GM23338 (cell line): Measurements from ENCODE around the gene FKBP1B. TPM values are rescaled to one million over a fixed set of nuclear protein-coding genes. Genes with fewer than 3 reads are reported as not detected.

Experiments
- ATAC-seq: fragments of 200-7000 bp; cut with Tn5 transposase; 3 replicates; pipeline ENCODE4 v1.9.1; 2020
- DNase-seq: peaks from one replicate; pipeline ENCODE4 v3.0.0-alpha.2; 2015; ENCODE audit warnings: low spot score
- H2AFZ ChIP-seq: fragments of 200-600 bp; sonication (generic); 2 replicates; pipeline ENCODE4 v1.8.0; 2016; ENCODE audit warnings: antibody characterized with exemption, mild to moderate bottlenecking, moderate library complexity
- H3F3A ChIP-seq: fragments of 200-600 bp; sonication (generic); replicated peaks from 2 replicates; pipeline ENCODE4 v1.8.0; 2017; ENCODE audit warnings: antibody characterized with exemption, mixed run types, low read depth
- H3K27ac ChIP-seq: fragments of 200-600 bp; sonication (generic); 2 replicates; pipeline ENCODE4 v1.6.1; 2016; ENCODE audit warnings: low read depth
- H3K27me3 ChIP-seq: fragments of 200-600 bp; sonication (generic); 2 replicates; pipeline ENCODE4 v1.8.0; 2016; ENCODE audit warnings: mild to moderate bottlenecking, mixed run types, moderate library complexity; ENCODE audit not compliant: insufficient read depth
- H3K36me3 ChIP-seq: fragments of 200-600 bp; sonication (generic); 2 replicates; pipeline ENCODE4 v1.8.0; 2016; ENCODE audit warnings: mild to moderate bottlenecking; ENCODE audit not compliant: insufficient read depth
- H3K4me1 ChIP-seq: fragments of 200-600 bp; sonication (generic); 2 replicates; pipeline ENCODE4 v1.8.0; 2016; ENCODE audit warnings: mild to moderate bottlenecking, moderate library complexity; ENCODE audit not compliant: insufficient read depth
- H3K4me2 ChIP-seq: fragments of 200-600 bp; sonication (generic); 2 replicates; pipeline ENCODE4 v1.7.1; 2017; ENCODE audit warnings: mixed run types
- H3K4me3 ChIP-seq: fragments of 200-600 bp; sonication (generic); 2 replicates; pipeline ENCODE4 v1.6.1; 2016; ENCODE audit warnings: mixed run types
- H3K79me2 ChIP-seq: fragments of 200-600 bp; sonication (generic); replicated peaks from 2 replicates; pipeline ENCODE4 v1.8.0; 2017; ENCODE audit warnings: mild to moderate bottlenecking; ENCODE audit not compliant: insufficient read depth
- H3K9me2 ChIP-seq: fragments of 200-600 bp; sonication (generic); 2 replicates; pipeline ENCODE4 v1.8.0; 2017; ENCODE audit not compliant: insufficient read depth
- H4K20me1 ChIP-seq: fragments of 200-600 bp; sonication (generic); replicated peaks from 2 replicates; pipeline ENCODE4 v1.8.0; 2017; ENCODE audit warnings: mild to moderate bottlenecking; ENCODE audit not compliant: insufficient read depth
- H3K27ac Mint-ChIP-seq: 2 replicates; pipeline ENCODE4 v1.8.0; 2020; ENCODE audit warnings: inconsistent platforms, mild to moderate bottlenecking, moderate library complexity, mixed read lengths
- H3K27me3 Mint-ChIP-seq: 3 replicates; pipeline ENCODE4 v1.8.0; 2022; ENCODE audit warnings: low read depth, mild to moderate bottlenecking, moderate library complexity, mixed read lengths, inconsistent platforms; ENCODE audit not compliant: insufficient read depth, poor library complexity
- H3K36me3 Mint-ChIP-seq: 3 replicates; pipeline ENCODE4 v1.8.0; 2021; ENCODE audit warnings: low read depth, mild to moderate bottlenecking, inconsistent platforms, moderate library complexity, mixed read lengths
- H3K4me1 Mint-ChIP-seq: 3 replicates; pipeline ENCODE4 v1.8.0; 2020; ENCODE audit warnings: mild to moderate bottlenecking, inconsistent platforms, mixed read lengths
- H3K4me3 Mint-ChIP-seq: 3 replicates; pipeline ENCODE4 v1.8.0; 2021; ENCODE audit warnings: moderate library complexity, mild to moderate bottlenecking, inconsistent platforms, mixed read lengths
- H3K9me3 Mint-ChIP-seq: 3 replicates; pipeline ENCODE4 v1.8.0; 2020; ENCODE audit warnings: moderate library complexity, mild to moderate bottlenecking, inconsistent platforms, mixed read lengths
- CREB1 ChIP-seq: fragments of 250-450 bp; sonication (Bioruptor Pico); IDR thresholded peaks from 2 replicates; pipeline ENCODE4 v1.5.0; 2020; ENCODE audit warnings: low read depth, mild to moderate bottlenecking, moderate library complexity
- EZH2phosphoT487 ChIP-seq: fragments of 200-600 bp; sonication (generic); IDR thresholded peaks from one replicate; pipeline ENCODE4 v1.8.1; 2018; ENCODE audit warnings: antibody characterized with exemption; ENCODE audit not compliant: unreplicated experiment
- JUNB ChIP-seq: IDR thresholded peaks from one replicate; pipeline ENCODE4 v1.6.1; 2016; ENCODE audit warnings: antibody characterized with exemption; ENCODE audit not compliant: unreplicated experiment
- NANOG ChIP-seq: IDR thresholded peaks from 2 replicates; pipeline ENCODE4 v1.6.1; 2016; ENCODE audit warnings: antibody characterized with exemption, borderline replicate concordance
- POLR2AphosphoS5 ChIP-seq: IDR thresholded peaks from 2 replicates; pipeline ENCODE4 v1.6.1; 2016; ENCODE audit warnings: antibody characterized with exemption, low read depth
- ZNF331 ChIP-seq: fragments of 250-450 bp; sonication (Bioruptor Pico); IDR thresholded peaks from 2 replicates; pipeline ENCODE4 v1.5.0; 2020; ENCODE audit warnings: low read depth, mild to moderate bottlenecking, moderate library complexity
- polyA plus RNA-seq: library from polyadenylated mRNA; unstranded; fragments of >200 nt; fragmentation: Nextera tagmentation; extraction: Ambion mirVana; gene quantifications from 2 replicates; pipeline ENCODE4 v1.2.1, GENCODE V29; 2016
- total RNA-seq: library from RNA; depleted of rRNA; stranded (reverse); fragments of >200 nt; shearing (Covaris generic); gene quantifications from 2 replicates; pipeline ENCODE4 v1.2.3, GENCODE V29; 2014
- TF ChIP-seq, protein P1 (sequence below): IDR thresholded peaks from 2 replicates; pipeline ENCODE4 v1.6.1; 2016; ENCODE audit warnings: antibody characterized with exemption
- TF ChIP-seq, protein P2 (sequence below): IDR thresholded peaks from one replicate; pipeline ENCODE4 v1.6.1; 2018; ENCODE audit warnings: antibody characterized with exemption; ENCODE audit not compliant: unreplicated experiment

Gene FKBP1B
- total and polyA plus RNA-seq, 2 experiments from 2014 or later = 48.2 to 77.1 TPM

DNA sequence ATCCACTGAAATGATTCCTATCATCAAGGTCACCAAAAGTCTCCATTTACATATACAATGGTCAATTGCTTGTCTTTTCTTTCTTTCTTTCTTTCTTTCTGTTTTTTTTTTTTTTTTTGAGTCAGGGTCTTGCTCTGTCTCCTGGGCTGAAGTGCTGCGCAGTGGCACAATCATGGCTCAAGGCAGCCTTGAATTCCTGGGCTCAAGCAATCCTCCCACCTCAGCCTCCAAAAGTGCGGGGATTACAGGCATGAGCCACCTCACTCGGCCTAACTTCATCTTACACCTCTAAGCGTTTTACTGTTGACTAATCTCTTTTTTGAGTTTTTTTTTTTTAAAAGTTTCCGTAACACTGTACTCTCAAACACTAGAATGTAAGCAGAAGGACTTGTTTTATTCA is 25.7 kb downstream of the FKBP1B start:
- Histone ChIP-seq H3F3A (peaks cover 25% of the 10 kb centered on the region), H3K4me3 (peak overlapping the region; percentile 95), H3K27me3 (no peaks in the 10 kb centered on the region), H4K20me1 (peaks cover 3% of the 10 kb centered on the region; the same call in 1 of the 2 replicates), H3K79me2 (peaks cover 55% of the 10 kb centered on the region), H3K9me2 (no peaks in the 10 kb centered on the region), H3K4me1 (peaks cover 28% of the 10 kb centered on the region), H3K36me3 (peaks cover 17% of the 10 kb centered on the region), H2AFZ (no peak overlapping the region), H3K4me2 (peak overlapping the region; percentile 99), H3K27ac (peak overlapping the region; percentile 98)
- ATAC-seq = no peak
- peaks cover 18% of the 10 kb centered on the region for H3K4me1 Mint-ChIP-seq
- peak overlapping the region; percentile 98 for H3K27ac Mint-ChIP-seq
- H3K36me3 Mint-ChIP-seq = peaks cover 37% of the 10 kb centered on the region
- no peak for DNase-seq
- no peaks in the 10 kb centered on the region for H3K9me3 Mint-ChIP-seq
- H3K4me3 Mint-ChIP-seq = peak overlapping the region; percentile 96
- peaks cover 1% of the 10 kb centered on the region for H3K27me3 Mint-ChIP-seq
- TF ChIP-seq NANOG = no peak
- no peak for TF ChIP-seq ZNF331 (CRISPR knock-in tag)

DNA sequence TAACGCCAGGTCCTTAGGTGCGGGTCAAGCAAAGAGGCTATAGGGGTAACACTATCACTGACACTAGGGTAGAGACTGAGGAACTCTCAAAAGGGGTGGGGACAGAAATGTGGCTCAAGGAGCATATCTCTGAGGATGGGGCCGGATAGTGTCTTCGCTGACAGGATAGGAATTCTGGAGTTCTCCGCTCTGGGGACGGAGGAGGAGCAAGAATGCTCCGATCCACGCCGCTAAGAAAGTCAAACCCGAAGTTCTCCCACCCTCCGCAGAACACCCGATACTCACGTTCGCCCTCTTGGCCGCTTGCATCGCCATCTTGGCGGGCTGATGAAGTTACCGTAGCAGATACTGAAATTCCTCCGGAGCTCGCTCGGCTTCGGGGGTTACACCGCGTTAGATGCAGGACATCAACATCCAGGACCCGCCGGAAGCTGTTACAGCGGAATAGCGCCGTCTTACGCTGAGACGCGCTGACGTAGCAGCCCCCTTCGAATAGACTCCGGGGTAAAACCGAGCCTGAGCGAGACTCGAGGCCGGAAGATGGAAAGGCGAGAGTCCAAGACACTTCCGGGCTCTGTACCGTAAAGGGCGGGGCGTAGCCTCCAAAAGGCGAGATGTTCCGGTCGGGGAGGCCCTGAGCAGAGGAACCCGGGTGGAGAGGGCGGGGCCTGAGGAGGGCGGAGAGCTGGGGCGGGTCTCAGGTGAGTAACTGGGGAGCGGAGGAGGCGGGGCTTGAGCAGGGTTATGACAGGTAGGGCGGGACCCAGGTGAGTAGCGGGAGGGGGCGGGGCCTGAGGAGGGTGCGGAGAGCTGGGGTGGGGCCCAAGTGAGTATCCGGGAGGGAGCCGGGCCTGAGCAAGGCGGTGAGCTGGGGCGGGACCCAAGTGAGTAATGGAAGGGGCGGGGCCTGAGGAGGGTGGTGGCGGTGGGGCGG is 26.6 kb downstream of the FKBP1B start, which contains the start of gene SF3B6:
Gene SF3B6 (minus strand): TSS at position 412 of the 934 bp plus-strand sequence. CDS start 97 bp downstream, at position 315.
- peak within 1 kb of the TSS; percentile 96 for H3K4me3 Mint-ChIP-seq
- no peaks in the 10 kb centered on the region for H3K9me3 Mint-ChIP-seq
- no peaks in the 10 kb centered on the region for H3K9me2 ChIP-seq
- H3K79me2 ChIP-seq = peaks cover 46% of the 10 kb centered on the region
- peak; percentile 84 for ATAC-seq
- H3F3A ChIP-seq = peaks cover 25% of the 10 kb centered on the region
- H3K4me3 ChIP-seq = peak within 1 kb of the TSS; percentile 95
- H4K20me1 ChIP-seq = peaks cover 3% of the 10 kb centered on the region; the same call in 1 of the 2 replicates
- no peak for TF ChIP-seq JUNB
- peak; percentile 99 for TF ChIP-seq CREB1 (CRISPR knock-in tag)
- TF ChIP-seq, protein P1, sequence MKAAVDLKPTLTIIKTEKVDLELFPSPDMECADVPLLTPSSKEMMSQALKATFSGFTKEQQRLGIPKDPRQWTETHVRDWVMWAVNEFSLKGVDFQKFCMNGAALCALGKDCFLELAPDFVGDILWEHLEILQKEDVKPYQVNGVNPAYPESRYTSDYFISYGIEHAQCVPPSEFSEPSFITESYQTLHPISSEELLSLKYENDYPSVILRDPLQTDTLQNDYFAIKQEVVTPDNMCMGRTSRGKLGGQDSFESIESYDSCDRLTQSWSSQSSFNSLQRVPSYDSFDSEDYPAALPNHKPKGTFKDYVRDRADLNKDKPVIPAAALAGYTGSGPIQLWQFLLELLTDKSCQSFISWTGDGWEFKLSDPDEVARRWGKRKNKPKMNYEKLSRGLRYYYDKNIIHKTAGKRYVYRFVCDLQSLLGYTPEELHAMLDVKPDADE = peak; percentile 95
- peak; percentile 87 for TF ChIP-seq POLR2AphosphoS5
- no peak for TF ChIP-seq EZH2phosphoT487
- TF ChIP-seq, protein P2, sequence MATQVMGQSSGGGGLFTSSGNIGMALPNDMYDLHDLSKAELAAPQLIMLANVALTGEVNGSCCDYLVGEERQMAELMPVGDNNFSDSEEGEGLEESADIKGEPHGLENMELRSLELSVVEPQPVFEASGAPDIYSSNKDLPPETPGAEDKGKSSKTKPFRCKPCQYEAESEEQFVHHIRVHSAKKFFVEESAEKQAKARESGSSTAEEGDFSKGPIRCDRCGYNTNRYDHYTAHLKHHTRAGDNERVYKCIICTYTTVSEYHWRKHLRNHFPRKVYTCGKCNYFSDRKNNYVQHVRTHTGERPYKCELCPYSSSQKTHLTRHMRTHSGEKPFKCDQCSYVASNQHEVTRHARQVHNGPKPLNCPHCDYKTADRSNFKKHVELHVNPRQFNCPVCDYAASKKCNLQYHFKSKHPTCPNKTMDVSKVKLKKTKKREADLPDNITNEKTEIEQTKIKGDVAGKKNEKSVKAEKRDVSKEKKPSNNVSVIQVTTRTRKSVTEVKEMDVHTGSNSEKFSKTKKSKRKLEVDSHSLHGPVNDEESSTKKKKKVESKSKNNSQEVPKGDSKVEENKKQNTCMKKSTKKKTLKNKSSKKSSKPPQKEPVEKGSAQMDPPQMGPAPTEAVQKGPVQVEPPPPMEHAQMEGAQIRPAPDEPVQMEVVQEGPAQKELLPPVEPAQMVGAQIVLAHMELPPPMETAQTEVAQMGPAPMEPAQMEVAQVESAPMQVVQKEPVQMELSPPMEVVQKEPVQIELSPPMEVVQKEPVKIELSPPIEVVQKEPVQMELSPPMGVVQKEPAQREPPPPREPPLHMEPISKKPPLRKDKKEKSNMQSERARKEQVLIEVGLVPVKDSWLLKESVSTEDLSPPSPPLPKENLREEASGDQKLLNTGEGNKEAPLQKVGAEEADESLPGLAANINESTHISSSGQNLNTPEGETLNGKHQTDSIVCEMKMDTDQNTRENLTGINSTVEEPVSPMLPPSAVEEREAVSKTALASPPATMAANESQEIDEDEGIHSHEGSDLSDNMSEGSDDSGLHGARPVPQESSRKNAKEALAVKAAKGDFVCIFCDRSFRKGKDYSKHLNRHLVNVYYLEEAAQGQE = no peak
- H3K27ac Mint-ChIP-seq = peak within 1 kb of the TSS; percentile 98
- DNase-seq = peak; percentile 100
- H3K36me3 ChIP-seq = peaks cover 23% of the 10 kb centered on the region
- H3K4me1 Mint-ChIP-seq = peaks cover 18% of the 10 kb centered on the region
- peaks cover 28% of the 10 kb centered on the region for H3K4me1 ChIP-seq
- peaks cover 45% of the 10 kb centered on the region for H3K36me3 Mint-ChIP-seq
- peak within 1 kb of the TSS; percentile 92 for H2AFZ ChIP-seq
- H3K27me3 ChIP-seq = no peaks in the 10 kb centered on the region
- peak within 1 kb of the TSS; percentile 99 for H3K4me2 ChIP-seq
- H3K27me3 Mint-ChIP-seq = peaks cover 3% of the 10 kb centered on the region
- peak within 1 kb of the TSS; percentile 98 for H3K27ac ChIP-seq
